Measurements from ENCODE around the gene THAP4.

GRCh38 chr2:241607162-241607885 lies 29.6 kb downstream of the THAP4 start:
- TF ChIP-seq, protein P1, sequence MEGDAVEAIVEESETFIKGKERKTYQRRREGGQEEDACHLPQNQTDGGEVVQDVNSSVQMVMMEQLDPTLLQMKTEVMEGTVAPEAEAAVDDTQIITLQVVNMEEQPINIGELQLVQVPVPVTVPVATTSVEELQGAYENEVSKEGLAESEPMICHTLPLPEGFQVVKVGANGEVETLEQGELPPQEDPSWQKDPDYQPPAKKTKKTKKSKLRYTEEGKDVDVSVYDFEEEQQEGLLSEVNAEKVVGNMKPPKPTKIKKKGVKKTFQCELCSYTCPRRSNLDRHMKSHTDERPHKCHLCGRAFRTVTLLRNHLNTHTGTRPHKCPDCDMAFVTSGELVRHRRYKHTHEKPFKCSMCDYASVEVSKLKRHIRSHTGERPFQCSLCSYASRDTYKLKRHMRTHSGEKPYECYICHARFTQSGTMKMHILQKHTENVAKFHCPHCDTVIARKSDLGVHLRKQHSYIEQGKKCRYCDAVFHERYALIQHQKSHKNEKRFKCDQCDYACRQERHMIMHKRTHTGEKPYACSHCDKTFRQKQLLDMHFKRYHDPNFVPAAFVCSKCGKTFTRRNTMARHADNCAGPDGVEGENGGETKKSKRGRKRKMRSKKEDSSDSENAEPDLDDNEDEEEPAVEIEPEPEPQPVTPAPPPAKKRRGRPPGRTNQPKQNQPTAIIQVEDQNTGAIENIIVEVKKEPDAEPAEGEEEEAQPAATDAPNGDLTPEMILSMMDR (conservative IDR thresholded peaks at IDR 0.05): no peak
- no peak for TF ChIP-seq ZFX (IDR thresholded peaks at IDR 0.05)
